ENCODE results near the gene ROS1.
"Not testable (repeated sequence)": the region's sequence is repeated elsewhere in the genome, so short reads cannot be mapped to it uniquely, and the experiment has no call there.

ROS1 gene

GRCh38 chr6:117459204-117459944, 33.6 kb upstream of the ROS1 start:
- no peaks in the 10 kb centered on the region for H3K4me1 ChIP-seq (ENCODE audit: control insufficient read depth, insufficient read depth, low read length)
- no peak overlapping the region for H3K27ac ChIP-seq (ENCODE audit: insufficient read depth, low read depth, low read length, poor library complexity, severe bottlenecking)
- no peaks in the 10 kb centered on the region for H3K27me3 ChIP-seq (ENCODE audit: control insufficient read depth, insufficient read depth, low read length, poor library complexity, severe bottlenecking)
- H3K4me3 ChIP-seq (ENCODE audit: insufficient read depth, low read depth, low read length), result no peak overlapping the region
- 73 to 78% methylated on average over 2 of the region's 2 CpGs for WGBS, 2 experiments
- H3K36me3 ChIP-seq (ENCODE audit: control insufficient read depth, insufficient read depth, low read length), result no peaks in the 10 kb centered on the region
- no peaks in the 10 kb centered on the region for H3K9me3 ChIP-seq (ENCODE audit: control insufficient read depth, low read length)

- H3K36me3 ChIP-seq (ENCODE audit: control insufficient read depth, insufficient read depth, low read length), result no peaks in the 10 kb centered on the region
- no peak overlapping the region for H3K4me3 ChIP-seq (ENCODE audit: insufficient read depth, low read depth, low read length)
- no peaks in the 10 kb centered on the region for H3K9me3 ChIP-seq (ENCODE audit: control insufficient read depth, low read length)
- H3K4me1 ChIP-seq (ENCODE audit: control insufficient read depth, insufficient read depth, low read length), result no peaks in the 10 kb centered on the region
- no peaks in the 10 kb centered on the region for H3K27me3 ChIP-seq (ENCODE audit: control insufficient read depth, insufficient read depth, low read length, poor library complexity, severe bottlenecking)
- WGBS, 2 experiments, result 80 to 95% methylated on average over 1 to 4 of the region's 5 CpGs
- H3K27ac ChIP-seq (ENCODE audit: insufficient read depth, low read depth, low read length, poor library complexity, severe bottlenecking), result no peak overlapping the region
Observed at GRCh38 chr6:117456998-117457397, 31.3 kb upstream of the ROS1 start.

GRCh38 chr6:117456250-117456649, 30.5 kb upstream of the ROS1 start:
- H3K27ac ChIP-seq (ENCODE audit: insufficient read depth, low read depth, low read length, poor library complexity, severe bottlenecking), result no peak overlapping the region
- H3K27me3 ChIP-seq (ENCODE audit: control insufficient read depth, insufficient read depth, low read length, poor library complexity, severe bottlenecking), result no peaks in the 10 kb centered on the region
- no peaks in the 10 kb centered on the region for H3K4me1 ChIP-seq (ENCODE audit: control insufficient read depth, insufficient read depth, low read length)
- no peaks in the 10 kb centered on the region for H3K36me3 ChIP-seq (ENCODE audit: control insufficient read depth, insufficient read depth, low read length)
- H3K9me3 ChIP-seq (ENCODE audit: control insufficient read depth, low read length), result no peaks in the 10 kb centered on the region
- H3K4me3 ChIP-seq (ENCODE audit: insufficient read depth, low read depth, low read length), result no peak overlapping the region
- no CpG with 5 or more reads among the region's 1 CpG for WGBS, 2 experiments

DNA sequence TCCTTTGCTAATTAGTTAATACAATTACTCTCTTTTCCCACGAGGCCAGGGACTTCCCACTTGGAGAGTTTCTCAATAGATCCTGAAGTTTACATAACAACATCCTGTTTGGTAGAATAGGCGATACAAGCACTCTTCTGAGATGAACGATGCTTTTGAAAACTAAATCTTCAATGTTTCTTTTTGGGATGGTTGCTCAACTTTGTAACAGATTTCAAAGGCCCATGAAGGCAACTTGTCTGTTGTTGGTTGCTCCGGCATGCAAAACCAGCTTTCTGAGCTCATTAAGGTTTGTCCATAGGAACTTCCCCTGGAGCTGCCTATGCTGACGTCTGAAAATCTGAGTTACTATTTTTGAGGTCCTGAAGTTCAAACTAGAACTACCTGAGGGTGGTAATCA, 25.9 kb upstream of the ROS1 start:
- no peaks in the 10 kb centered on the region for H3K36me3 ChIP-seq (ENCODE audit: control insufficient read depth, insufficient read depth, low read length)
- 60 to 63% methylated on average over 5 of the region's 5 CpGs for WGBS, 2 experiments
- no peaks in the 10 kb centered on the region for H3K9me3 ChIP-seq (ENCODE audit: control insufficient read depth, low read length)
- H3K4me3 ChIP-seq (ENCODE audit: insufficient read depth, low read depth, low read length), result no peak overlapping the region
- no peaks in the 10 kb centered on the region for H3K4me1 ChIP-seq (ENCODE audit: control insufficient read depth, insufficient read depth, low read length)
- H3K27ac ChIP-seq (ENCODE audit: insufficient read depth, low read depth, low read length, poor library complexity, severe bottlenecking), result no peak overlapping the region
- H3K27me3 ChIP-seq (ENCODE audit: control insufficient read depth, insufficient read depth, low read length, poor library complexity, severe bottlenecking), result no peaks in the 10 kb centered on the region

DNA sequence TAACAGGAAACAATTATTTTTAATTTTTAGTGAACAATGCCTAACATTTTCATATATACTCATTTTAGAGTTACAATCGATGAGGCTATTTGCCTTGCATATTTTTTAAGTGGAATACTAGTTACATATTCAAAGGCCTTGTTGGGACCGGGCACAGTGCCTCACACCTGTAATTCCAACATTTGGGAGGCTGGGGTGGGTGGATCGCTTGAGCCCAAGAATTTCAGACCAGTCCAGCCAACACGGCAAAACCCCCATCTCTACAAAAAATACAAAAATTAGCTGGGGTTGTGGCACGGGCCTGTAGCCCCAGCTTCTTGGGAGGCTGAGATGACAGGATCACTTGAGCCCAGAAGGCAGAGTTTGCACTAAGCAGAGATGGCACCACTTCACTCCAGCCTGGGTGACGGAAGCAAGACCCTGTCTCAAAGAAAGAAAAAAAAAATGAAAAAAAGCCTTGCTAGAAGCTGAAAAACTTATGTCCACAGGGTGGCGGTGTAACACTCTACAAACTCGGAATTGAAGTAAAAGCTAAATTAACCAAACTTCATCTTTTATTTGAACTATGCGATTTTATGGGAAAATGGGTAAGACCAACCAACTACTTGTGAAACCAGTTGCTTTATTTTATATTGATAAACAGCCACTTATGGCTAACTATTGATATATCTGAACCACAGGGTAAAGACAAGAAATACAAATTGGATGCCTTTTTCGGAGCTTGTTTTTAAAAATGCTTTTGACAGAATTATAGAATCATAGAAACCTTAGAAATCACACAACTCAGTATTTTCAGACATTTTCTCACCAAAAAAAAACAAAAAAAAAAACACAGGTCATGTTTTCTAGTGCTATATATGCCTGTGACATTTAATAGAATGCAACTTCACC, 24.1 kb upstream of the ROS1 start:
- no peaks in the 10 kb centered on the region for H3K4me1 ChIP-seq (ENCODE audit: control insufficient read depth, insufficient read depth, low read length)
- no peak overlapping the region for H3K4me3 ChIP-seq (ENCODE audit: insufficient read depth, low read depth, low read length)
- H3K9me3 ChIP-seq (ENCODE audit: control insufficient read depth, low read length), result no peaks in the 10 kb centered on the region
- H3K36me3 ChIP-seq (ENCODE audit: control insufficient read depth, insufficient read depth, low read length), result no peaks in the 10 kb centered on the region
- H3K27ac ChIP-seq (ENCODE audit: insufficient read depth, low read depth, low read length, poor library complexity, severe bottlenecking), result no peak overlapping the region
- no peaks in the 10 kb centered on the region for H3K27me3 ChIP-seq (ENCODE audit: control insufficient read depth, insufficient read depth, low read length, poor library complexity, severe bottlenecking)
- WGBS, 2 experiments, result 48 to 52% methylated on average over 8 to 10 of the region's 10 CpGs

DNA sequence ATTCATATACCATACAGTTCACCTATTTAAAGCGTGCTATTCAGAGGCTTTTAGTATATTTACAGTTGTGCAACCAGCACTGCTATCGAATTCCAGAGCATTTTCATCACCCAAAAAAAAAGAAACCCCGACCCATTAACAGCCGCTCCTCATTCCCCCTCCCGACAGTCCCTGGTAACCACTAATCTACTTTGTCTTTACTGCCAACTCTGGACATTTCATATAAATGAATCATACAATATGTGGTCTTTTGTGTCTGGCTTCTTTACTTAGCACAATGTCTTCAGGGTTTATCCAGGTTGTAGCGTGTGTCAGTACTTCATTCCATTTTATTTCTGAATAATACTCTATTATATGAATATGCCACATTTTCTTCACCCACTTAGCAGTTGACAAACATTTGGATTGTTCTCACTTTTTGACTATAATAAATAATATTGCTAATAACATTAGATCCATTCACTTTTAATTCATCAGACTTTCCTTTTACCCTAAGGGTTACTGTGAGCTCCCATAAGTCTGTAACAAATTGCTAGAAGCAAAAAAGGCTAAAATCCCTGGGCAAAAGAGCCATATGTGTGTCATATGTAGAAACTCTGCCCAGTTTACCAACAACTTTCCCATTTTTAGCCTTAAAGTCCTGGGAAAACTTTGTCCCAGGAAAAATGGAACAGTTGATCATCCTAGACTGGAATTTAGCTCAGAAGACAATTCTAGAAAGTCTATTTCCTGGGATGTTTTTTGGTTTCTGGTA, 23.2 kb upstream of the ROS1 start:
- H3K4me1 ChIP-seq (ENCODE audit: control insufficient read depth, insufficient read depth, low read length), result no peaks in the 10 kb centered on the region
- 91 to 93% methylated on average over 5 of the region's 6 CpGs for WGBS, 2 experiments
- H3K9me3 ChIP-seq (ENCODE audit: control insufficient read depth, low read length), result no peaks in the 10 kb centered on the region
- H3K4me3 ChIP-seq (ENCODE audit: insufficient read depth, low read depth, low read length), result no peak overlapping the region
- no peak overlapping the region for H3K27ac ChIP-seq (ENCODE audit: insufficient read depth, low read depth, low read length, poor library complexity, severe bottlenecking)
- no peaks in the 10 kb centered on the region for H3K27me3 ChIP-seq (ENCODE audit: control insufficient read depth, insufficient read depth, low read length, poor library complexity, severe bottlenecking)
- no peaks in the 10 kb centered on the region for H3K36me3 ChIP-seq (ENCODE audit: control insufficient read depth, insufficient read depth, low read length)

- Histone ChIP-seq H3K4me3 (ENCODE audit: insufficient read depth, low read depth, low read length) (no peak overlapping the region), H3K27ac (ENCODE audit: insufficient read depth, low read depth, low read length, poor library complexity, severe bottlenecking) (no peak overlapping the region), H3K27me3 (ENCODE audit: control insufficient read depth, insufficient read depth, low read length, poor library complexity, severe bottlenecking) (no peaks in the 10 kb centered on the region), H3K36me3 (ENCODE audit: control insufficient read depth, insufficient read depth, low read length) (no peaks in the 10 kb centered on the region), H3K4me1 (ENCODE audit: control insufficient read depth, insufficient read depth, low read length) (no peaks in the 10 kb centered on the region), H3K9me3 (ENCODE audit: control insufficient read depth, low read length) (no peaks in the 10 kb centered on the region)
- WGBS, 2 experiments, result 74 to 80% methylated on average over 5 of the region's 5 CpGs
Observed at GRCh38 chr6:117448011-117448410, 22.3 kb upstream of the ROS1 start.

DNA sequence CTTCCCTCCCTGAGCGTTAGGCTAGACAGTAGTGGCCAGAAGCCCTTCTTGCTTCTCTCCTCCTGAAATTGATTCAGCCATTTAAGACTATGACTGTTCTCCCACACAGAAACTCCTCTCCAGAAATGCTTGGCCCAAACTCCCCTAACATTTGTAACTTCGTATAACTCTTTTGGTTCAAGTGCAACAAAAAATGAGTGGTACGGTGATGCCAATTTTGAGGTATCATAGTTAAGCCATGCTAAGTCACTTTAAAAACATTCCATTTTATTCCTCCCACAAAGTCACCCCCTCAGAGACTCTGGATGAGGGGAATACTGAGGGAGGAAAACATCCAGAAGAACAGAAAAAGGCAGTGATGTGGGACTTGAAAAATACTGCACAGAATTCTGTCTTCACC, 21.1 kb upstream of the ROS1 start:
- Histone ChIP-seq H3K4me3 (ENCODE audit: insufficient read depth, low read depth, low read length) (no peak overlapping the region), H3K27ac (ENCODE audit: insufficient read depth, low read depth, low read length, poor library complexity, severe bottlenecking) (no peak overlapping the region), H3K4me1 (ENCODE audit: control insufficient read depth, insufficient read depth, low read length) (no peaks in the 10 kb centered on the region), H3K27me3 (ENCODE audit: control insufficient read depth, insufficient read depth, low read length, poor library complexity, severe bottlenecking) (no peaks in the 10 kb centered on the region), H3K36me3 (ENCODE audit: control insufficient read depth, insufficient read depth, low read length) (no peaks in the 10 kb centered on the region), H3K9me3 (ENCODE audit: control insufficient read depth, low read length) (no peaks in the 10 kb centered on the region)
- 90 to 93% methylated on average over 2 to 3 of the region's 3 CpGs for WGBS, 2 experiments

DNA sequence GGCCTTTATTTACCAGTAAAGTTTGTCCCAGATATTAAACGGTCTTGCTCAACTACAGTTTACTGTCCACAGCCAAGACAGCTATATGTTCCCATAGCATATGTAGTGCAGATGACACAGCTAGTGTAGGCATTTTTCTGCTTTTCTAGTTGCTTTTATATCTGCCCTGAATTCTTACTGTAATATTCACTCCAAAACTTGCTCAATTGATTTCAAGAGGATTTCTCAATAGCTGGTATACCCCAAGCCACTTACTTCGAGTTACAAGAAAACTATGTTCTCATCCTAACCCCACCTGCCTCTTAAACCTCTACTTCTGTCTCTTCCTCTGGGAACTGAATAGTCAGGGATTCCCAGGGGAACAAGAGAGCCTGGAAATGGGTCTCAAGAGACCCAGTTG, 18.9 kb upstream of the ROS1 start:
- Histone ChIP-seq H3K4me3 (ENCODE audit: insufficient read depth, low read depth, low read length) (no peak overlapping the region), H3K27me3 (ENCODE audit: control insufficient read depth, insufficient read depth, low read length, poor library complexity, severe bottlenecking) (no peaks in the 10 kb centered on the region), H3K9me3 (ENCODE audit: control insufficient read depth, low read length) (no peaks in the 10 kb centered on the region), H3K36me3 (ENCODE audit: control insufficient read depth, insufficient read depth, low read length) (no peaks in the 10 kb centered on the region), H3K4me1 (ENCODE audit: control insufficient read depth, insufficient read depth, low read length) (no peaks in the 10 kb centered on the region), H3K27ac (ENCODE audit: insufficient read depth, low read depth, low read length, poor library complexity, severe bottlenecking) (no peak overlapping the region)
- WGBS, 2 experiments, result 89 to 95% methylated on average over 2 of the region's 2 CpGs

DNA sequence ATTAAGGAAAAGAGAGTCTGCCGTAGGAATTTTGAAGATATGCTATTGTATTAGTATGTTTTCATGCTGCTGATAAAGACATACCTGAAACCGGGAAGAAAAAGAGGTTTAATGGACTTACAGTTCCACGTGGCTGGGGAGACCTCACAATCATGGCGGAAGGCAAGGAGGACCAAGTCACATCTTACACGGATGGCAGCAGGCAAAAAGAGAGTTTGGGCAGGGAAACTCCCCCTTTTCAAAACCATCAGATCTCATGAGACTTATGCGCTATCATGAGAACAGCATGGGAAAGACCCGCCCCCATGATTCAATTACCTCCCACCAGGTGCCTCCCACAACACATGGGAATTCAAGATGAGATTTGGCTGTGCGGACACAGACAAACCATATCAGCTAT, 16.6 kb upstream of the ROS1 start:
- 94 to 95% methylated on average over 7 to 8 of the region's 8 CpGs for WGBS, 2 experiments
- H3K4me1 ChIP-seq (ENCODE audit: control insufficient read depth, insufficient read depth, low read length); H3K27ac ChIP-seq (ENCODE audit: insufficient read depth, low read depth, low read length, poor library complexity, severe bottlenecking); H3K36me3 ChIP-seq (ENCODE audit: control insufficient read depth, insufficient read depth, low read length); H3K9me3 ChIP-seq (ENCODE audit: control insufficient read depth, low read length); H3K27me3 ChIP-seq (ENCODE audit: control insufficient read depth, insufficient read depth, low read length, poor library complexity, severe bottlenecking); H3K4me3 ChIP-seq (ENCODE audit: insufficient read depth, low read depth, low read length): not testable (repeated sequence)

Measured in ectodermal cell (in vitro differentiated cells).